Large intestine (tissue), 3 donors: Measurements from ENCODE around the gene FOCAD. TPM values are rescaled to one million over a fixed set of nuclear protein-coding genes. Genes with fewer than 3 reads are reported as not detected.

Experiments
- DNase-seq, 2 donors: peaks; one replicate each; pipeline versions ENCODE4 v3.0.0 to v3.0.0-alpha.2; 2013
- H3K27ac ChIP-seq: one replicate; pipeline ENCODE4 v1.5.1; 2013; ENCODE audit warnings: low read length
- H3K27me3 ChIP-seq: 2 replicates; pipeline ENCODE4 v1.6.1; 2013; ENCODE audit warnings: low read length; ENCODE audit not compliant: control insufficient read depth, insufficient read depth
- H3K36me3 ChIP-seq: 2 replicates; pipeline ENCODE4 v1.6.1; 2013; ENCODE audit warnings: low read length; ENCODE audit not compliant: control insufficient read depth, insufficient read depth
- H3K4me1 ChIP-seq: one replicate; pipeline ENCODE4 v1.6.1; 2013; ENCODE audit warnings: low read length; ENCODE audit not compliant: control insufficient read depth, insufficient read depth
- H3K4me3 ChIP-seq: one replicate; pipeline ENCODE4 v1.5.1; 2013; ENCODE audit warnings: low read length
- H3K9me3 ChIP-seq: one replicate; pipeline ENCODE4 v1.6.1; 2013; ENCODE audit warnings: mild to moderate bottlenecking, low read depth, low read length, moderate library complexity; ENCODE audit not compliant: control insufficient read depth
- WGBS: methylation state at CpG from one replicate; pipeline ENCODE4 v1.1.5; 2013; ENCODE audit warnings: low lambda C conversion rate; ENCODE audit not compliant: insufficient coverage; 5-methylcytosine and 5-hydroxymethylcytosine counted together
- polyA plus RNA-seq: library from polyadenylated mRNA; unstranded; fragments of 120-200 nt; gene quantifications from one replicate; pipeline ENCODE4 v1.2.1, GENCODE V29; 2013

Gene FOCAD
- polyA plus RNA-seq, 1 donor: 16.1 TPM

GRCh38 chr9:20754556-20754955 lies 70.5 kb downstream of the FOCAD start:
- DNase-seq: no peak
- H3K36me3 ChIP-seq: no peaks in the 10 kb centered on the region
- H3K27me3 ChIP-seq: no peaks in the 10 kb centered on the region
- H3K27ac ChIP-seq: no peak overlapping the region
- H3K4me3 ChIP-seq: no peak overlapping the region
- H3K9me3 ChIP-seq: no peaks in the 10 kb centered on the region
- H3K4me1 ChIP-seq: no peaks in the 10 kb centered on the region
- WGBS: no CpG with 5 or more reads among the region's 2 CpGs

GRCh38 chr9:20760246-20760891 lies 76.3 kb downstream of the FOCAD start:
- H3K27me3 ChIP-seq: no peaks in the 10 kb centered on the region
- WGBS: 40% methylated on average over 1 of the region's 3 CpGs
- H3K9me3 ChIP-seq: no peaks in the 10 kb centered on the region
- peak; percentile 13 to 41 for DNase-seq
- peaks cover 4% of the 10 kb centered on the region for H3K36me3 ChIP-seq
- H3K4me3 ChIP-seq: no peak overlapping the region
- no peaks in the 10 kb centered on the region for H3K4me1 ChIP-seq
- H3K27ac ChIP-seq: no peak overlapping the region

GRCh38 chr9:20770947-20771346 lies 86.9 kb downstream of the FOCAD start:
- WGBS: 67% methylated on average over 1 of the region's 1 CpG
- Histone ChIP-seq H3K4me3 (no peak overlapping the region), H3K4me1 (no peaks in the 10 kb centered on the region), H3K36me3 (peaks cover 20% of the 10 kb centered on the region), H3K27me3 (no peaks in the 10 kb centered on the region), H3K9me3 (no peaks in the 10 kb centered on the region), H3K27ac (no peak overlapping the region)
- DNase-seq: no peak

GRCh38 chr9:20771729-20772128 lies 87.7 kb downstream of the FOCAD start:
- Histone ChIP-seq H3K9me3 (no peaks in the 10 kb centered on the region), H3K27ac (no peak overlapping the region), H3K4me1 (no peaks in the 10 kb centered on the region), H3K36me3 (peaks cover 18% of the 10 kb centered on the region), H3K4me3 (no peak overlapping the region), H3K27me3 (no peaks in the 10 kb centered on the region)
- WGBS: no CpG with 5 or more reads among the region's 2 CpGs
- no peak for DNase-seq

GRCh38 chr9:20775683-20776082 lies 91.6 kb downstream of the FOCAD start:
- Histone ChIP-seq H3K27me3 (no peaks in the 10 kb centered on the region), H3K4me3 (no peak overlapping the region), H3K9me3 (no peaks in the 10 kb centered on the region), H3K27ac (no peak overlapping the region), H3K4me1 (no peaks in the 10 kb centered on the region), H3K36me3 (peaks cover 11% of the 10 kb centered on the region)
- DNase-seq: no peak
- 100% methylated on average over 1 of the region's 2 CpGs for WGBS

- H3K4me3 ChIP-seq: no peak overlapping the region
- peaks cover 6% of the 10 kb centered on the region for H3K36me3 ChIP-seq
- no peak for DNase-seq
- H3K27ac ChIP-seq: no peak overlapping the region
- H3K4me1 ChIP-seq: no peaks in the 10 kb centered on the region
- no peaks in the 10 kb centered on the region for H3K27me3 ChIP-seq
- no peaks in the 10 kb centered on the region for H3K9me3 ChIP-seq
Observed at GRCh38 chr9:20781092-20781491, 97.0 kb downstream of the FOCAD start.

GRCh38 chr9:20782289-20782688 lies 98.2 kb downstream of the FOCAD start:
- no peak overlapping the region for H3K4me3 ChIP-seq
- H3K27ac ChIP-seq: no peak overlapping the region
- no peaks in the 10 kb centered on the region for H3K9me3 ChIP-seq
- H3K36me3 ChIP-seq: peaks cover 6% of the 10 kb centered on the region
- no peaks in the 10 kb centered on the region for H3K27me3 ChIP-seq
- no CpG with 5 or more reads among the region's 5 CpGs for WGBS
- no peak for DNase-seq
- H3K4me1 ChIP-seq: no peaks in the 10 kb centered on the region

GRCh38 chr9:20783057-20784038 lies 99.3 kb downstream of the FOCAD start:
- Histone ChIP-seq H3K4me3 (no peak overlapping the region), H3K4me1 (no peaks in the 10 kb centered on the region), H3K27me3 (no peaks in the 10 kb centered on the region), H3K27ac (no peak overlapping the region), H3K36me3 (peaks cover 6% of the 10 kb centered on the region), H3K9me3 (no peaks in the 10 kb centered on the region)
- WGBS: 96% methylated on average over 3 of the region's 3 CpGs
- no peak for DNase-seq

- Histone ChIP-seq H3K27ac (no peak overlapping the region), H3K4me1 (no peaks in the 10 kb centered on the region), H3K27me3 (no peaks in the 10 kb centered on the region), H3K4me3 (no peak overlapping the region), H3K36me3 (peaks cover 6% of the 10 kb centered on the region), H3K9me3 (no peaks in the 10 kb centered on the region)
- DNase-seq: no peak
- WGBS: no CpG with 5 or more reads among the region's 1 CpG
Observed at GRCh38 chr9:20784196-20784595, 100.1 kb downstream of the FOCAD start.

GRCh38 chr9:20786807-20787206 lies 102.7 kb downstream of the FOCAD start:
- Histone ChIP-seq H3K9me3 (no peaks in the 10 kb centered on the region), H3K27me3 (no peaks in the 10 kb centered on the region), H3K4me1 (no peaks in the 10 kb centered on the region), H3K27ac (no peak overlapping the region), H3K4me3 (no peak overlapping the region), H3K36me3 (peaks cover 9% of the 10 kb centered on the region)
- DNase-seq: no peak
- no CpG with 5 or more reads among the region's 1 CpG for WGBS
